Mesenchymal stem cell (in vitro differentiated cells and primary cell): ENCODE measurements around the gene PIPOX.

Source experiments
- DNase-seq: peaks from one replicate; pipeline ENCODE4 v3.0.0-alpha.2; 2013
- H2AFZ ChIP-seq: one replicate; pipeline ENCODE4 v1.6.1; 2013; ENCODE audit warnings: low read depth, mild to moderate bottlenecking, control low read depth, inconsistent platforms, low read length, moderate library complexity
- H2AK5ac ChIP-seq: 2 replicates; pipeline ENCODE4 v1.6.1; 2013; ENCODE audit warnings: low read length, moderate library complexity, mild to moderate bottlenecking, inconsistent platforms; ENCODE audit not compliant: severe bottlenecking
- H2BK120ac ChIP-seq: one replicate; pipeline ENCODE4 v1.6.1; 2013; ENCODE audit warnings: low read depth, mild to moderate bottlenecking, inconsistent platforms, low read length, moderate library complexity
- H2BK12ac ChIP-seq, 2 experiments: one replicate each; pipeline ENCODE4 v1.6.1; 2013; ENCODE audit warnings: inconsistent platforms in 2 of 2, low read length in 2 of 2, mild to moderate bottlenecking in 2 of 2, moderate library complexity in 2 of 2, control low read depth in 1 of 2
- H2BK15ac ChIP-seq: one replicate; pipeline ENCODE4 v1.6.1; 2013; ENCODE audit warnings: mild to moderate bottlenecking, low read depth, inconsistent platforms; ENCODE audit not compliant: poor library complexity, severe bottlenecking
- H2BK5ac ChIP-seq: 2 replicates; pipeline ENCODE4 v1.6.1; 2013; ENCODE audit warnings: low read depth, mild to moderate bottlenecking, low read length, control low read depth, inconsistent platforms; ENCODE audit not compliant: poor library complexity, severe bottlenecking
- H3K14ac ChIP-seq, 2 experiments: one replicate each; pipeline ENCODE4 v1.6.1; 2013; ENCODE audit warnings: inconsistent platforms in 2 of 2, low read length in 2 of 2, control low read depth in 1 of 2, mild to moderate bottlenecking in 1 of 2, moderate library complexity in 1 of 2
- H3K18ac ChIP-seq, 2 experiments: one replicate each; pipeline ENCODE4 v1.6.1; 2013; ENCODE audit warnings: inconsistent platforms in 2 of 2, low read length in 2 of 2, control low read depth in 1 of 2, low read depth in 1 of 2, mild to moderate bottlenecking in 1 of 2
- H3K23ac ChIP-seq, 2 experiments: one replicate each; pipeline ENCODE4 v1.6.1; 2013; ENCODE audit warnings: inconsistent platforms in 2 of 2, low read length in 2 of 2, mild to moderate bottlenecking in 2 of 2, moderate library complexity in 2 of 2, control low read depth in 1 of 2
- H3K27ac ChIP-seq: 2 replicates; pipeline ENCODE4 v1.5.1; 2013; ENCODE audit warnings: mild to moderate bottlenecking, moderate library complexity, low read length, control low read depth, inconsistent platforms; ENCODE audit not compliant: poor library complexity, severe bottlenecking
- H3K27me3 ChIP-seq, 2 experiments: 2 replicates each; pipeline versions ENCODE4 v1.6.1 to v1.7.0; 2013; ENCODE audit warnings: low read length in 2 of 2, mild to moderate bottlenecking in 2 of 2, moderate library complexity in 2 of 2, control low read depth in 1 of 2, inconsistent platforms in 1 of 2; ENCODE audit not compliant: control insufficient read depth in 1 of 2, insufficient read depth in 1 of 2
- H3K36me3 ChIP-seq, 2 experiments: 2 replicates each; pipeline versions ENCODE4 v1.6.1 to v1.7.0; 2013; ENCODE audit warnings: low read length in 2 of 2, control low read depth in 1 of 2, inconsistent platforms in 1 of 2, low read depth in 1 of 2, mild to moderate bottlenecking in 1 of 2; ENCODE audit not compliant: insufficient read depth in 2 of 2, control insufficient read depth in 1 of 2
- H3K4ac ChIP-seq, 2 experiments: one replicate each; pipeline ENCODE4 v1.6.1; 2013; ENCODE audit warnings: inconsistent platforms in 2 of 2, low read length in 2 of 2, mild to moderate bottlenecking in 2 of 2, moderate library complexity in 2 of 2, control low read depth in 1 of 2, low read depth in 1 of 2
- H3K4me1 ChIP-seq: 2 replicates; pipeline ENCODE4 v1.6.1; 2013; ENCODE audit warnings: low read depth, low read length, control low read depth; ENCODE audit not compliant: control insufficient read depth, insufficient read depth
- H3K4me2 ChIP-seq: 2 replicates; pipeline ENCODE4 v1.6.1; 2013; ENCODE audit warnings: low read length, mild to moderate bottlenecking, inconsistent platforms; ENCODE audit not compliant: poor library complexity, severe bottlenecking
- H3K4me3 ChIP-seq, 2 experiments: 2 replicates each; pipeline versions ENCODE4 v1.5.1 to v1.7.0; 2013; ENCODE audit warnings: low read length in 2 of 2, mild to moderate bottlenecking in 2 of 2, control low read depth in 1 of 2, low read depth in 1 of 2; ENCODE audit not compliant: insufficient read depth in 1 of 2
- H3K79me1 ChIP-seq: replicated peaks from 2 replicates; pipeline ENCODE4 v1.6.1; 2013; ENCODE audit warnings: mild to moderate bottlenecking, control low read depth, low read length, inconsistent platforms; ENCODE audit not compliant: poor library complexity, severe bottlenecking
- H3K9ac ChIP-seq: 2 replicates; pipeline ENCODE4 v1.7.0; 2013; ENCODE audit warnings: mild to moderate bottlenecking, low read length, moderate library complexity
- H3K9me3 ChIP-seq: 2 replicates; pipeline ENCODE4 v1.7.0; 2013; ENCODE audit warnings: mild to moderate bottlenecking, low read length; ENCODE audit not compliant: control insufficient read depth
- H4K8ac ChIP-seq: one replicate; pipeline ENCODE4 v1.6.1; 2013; ENCODE audit warnings: inconsistent platforms, mild to moderate bottlenecking, low read length, moderate library complexity
- H4K91ac ChIP-seq: one replicate; pipeline ENCODE4 v1.6.1; 2013; ENCODE audit warnings: mild to moderate bottlenecking, low read length, inconsistent platforms
- WGBS: methylation state at CpG from one replicate; pipeline ENCODE4 v1.1.7; 2013; ENCODE audit warnings: mixed read lengths; 5-methylcytosine and 5-hydroxymethylcytosine counted together

PIPOX gene

GRCh38 chr17:29043539-29044145 is 701 bp downstream of the PIPOX start:
- Histone ChIP-seq H3K9ac (no peak overlapping the region), H2BK15ac (no peak overlapping the region), H3K9me3 (no peaks in the 10 kb centered on the region), H3K4ac (no peak overlapping the region), H4K8ac (no peak overlapping the region), H3K14ac (no peak overlapping the region), H2BK5ac (no peak overlapping the region), H3K18ac (no peak overlapping the region), H2AFZ (no peak overlapping the region), H4K91ac (no peak overlapping the region), H2AK5ac (no peak overlapping the region), H3K4me1 (peaks cover 11% of the 10 kb centered on the region), H3K23ac (no peak overlapping the region), H3K36me3 (no peaks in the 10 kb centered on the region), H2BK12ac (no peak overlapping the region), H3K4me3 (no peak overlapping the region), H3K27ac (no peak overlapping the region), H3K79me1 (no peaks in the 10 kb centered on the region), H3K27me3 (peaks cover 28 to 70% of the 10 kb centered on the region in 2 experiments), H3K4me2 (no peak overlapping the region), H2BK120ac (no peak overlapping the region)
- no peak for DNase-seq
- WGBS, result 87% methylated on average over 3 of the region's 3 CpGs

- no peaks in the 10 kb centered on the region for H3K79me1 ChIP-seq
- no peak overlapping the region for H2BK15ac ChIP-seq
- H3K9ac ChIP-seq, result no peak overlapping the region
- no peak overlapping the region for H4K8ac ChIP-seq
- H2BK5ac ChIP-seq, result no peak overlapping the region
- peaks cover 35 to 68% of the 10 kb centered on the region in 2 experiments for H3K27me3 ChIP-seq
- H2AK5ac ChIP-seq, result no peak overlapping the region
- H4K91ac ChIP-seq, result no peak overlapping the region
- peaks cover 11% of the 10 kb centered on the region for H3K4me1 ChIP-seq
- H2BK12ac ChIP-seq, result no peak overlapping the region
- H3K14ac ChIP-seq, result no peak overlapping the region
- H3K23ac ChIP-seq, result no peak overlapping the region
- DNase-seq, result no peak
- H2AFZ ChIP-seq, result no peak overlapping the region
- no peak overlapping the region for H3K4me2 ChIP-seq
- H3K36me3 ChIP-seq, result no peaks in the 10 kb centered on the region
- H2BK120ac ChIP-seq, result no peak overlapping the region
- no peaks in the 10 kb centered on the region for H3K9me3 ChIP-seq
- H3K4me3 ChIP-seq, result no peak overlapping the region
- no peak overlapping the region for H3K27ac ChIP-seq
- no peak overlapping the region for H3K4ac ChIP-seq
- 71% methylated on average over 4 of the region's 4 CpGs for WGBS
- H3K18ac ChIP-seq, result no peak overlapping the region
These were observed 2.1 kb downstream of the PIPOX start for GRCh38 chr17:29045026-29045425.

GRCh38 chr17:29045734-29046472 is 3.0 kb downstream of the PIPOX start:
- Histone ChIP-seq H4K8ac (no peak overlapping the region), H3K23ac (no peak overlapping the region), H3K9ac (no peak overlapping the region), H3K18ac (no peak overlapping the region), H3K27me3 (peaks cover 40 to 73% of the 10 kb centered on the region in 2 experiments), H3K4ac (no peak overlapping the region), H3K27ac (no peak overlapping the region), H2BK12ac (no peak overlapping the region), H3K4me2 (no peak overlapping the region), H3K9me3 (no peaks in the 10 kb centered on the region), H2BK15ac (no peak overlapping the region), H3K4me3 (no peak overlapping the region), H4K91ac (no peak overlapping the region), H2BK5ac (no peak overlapping the region), H3K36me3 (no peaks in the 10 kb centered on the region), H3K79me1 (no peaks in the 10 kb centered on the region), H2AFZ (no peak overlapping the region), H3K14ac (no peak overlapping the region), H2BK120ac (no peak overlapping the region), H3K4me1 (peaks cover 8% of the 10 kb centered on the region), H2AK5ac (no peak overlapping the region)
- no peak for DNase-seq
- WGBS, result 66% methylated on average over 7 of the region's 7 CpGs

- Histone ChIP-seq H3K9ac (no peak overlapping the region), H3K4me1 (peaks cover 8% of the 10 kb centered on the region), H2BK120ac (no peak overlapping the region), H3K36me3 (no peaks in the 10 kb centered on the region), H3K18ac (no peak overlapping the region), H3K4ac (no peak overlapping the region), H2AFZ (no peak overlapping the region), H3K23ac (no peak overlapping the region), H2BK15ac (no peak overlapping the region), H3K4me2 (no peak overlapping the region), H3K9me3 (no peaks in the 10 kb centered on the region), H3K27ac (no peak overlapping the region), H4K8ac (no peak overlapping the region), H3K14ac (no peak overlapping the region), H3K4me3 (no peak overlapping the region), H2BK12ac (no peak overlapping the region), H3K27me3 (peaks cover 44 to 76% of the 10 kb centered on the region in 2 experiments), H2AK5ac (no peak overlapping the region), H3K79me1 (no peaks in the 10 kb centered on the region), H4K91ac (no peak overlapping the region), H2BK5ac (no peak overlapping the region)
- DNase-seq, result no peak
- 83% methylated on average over 5 of the region's 5 CpGs for WGBS
These were observed 3.5 kb downstream of the PIPOX start for GRCh38 chr17:29046473-29046839.
